DMS153 (cell line): ENCODE results near the gene RIPPLY2.
"Not testable (repeated sequence)": the region's sequence is repeated elsewhere in the genome, so short reads cannot be mapped to it uniquely, and the experiment has no call there.

ENCODE experiments used
- DNase-seq: peaks from one replicate; lab custom pipeline; 2025; lab: John Stamatoyannopoulos, UW

RIPPLY2 gene, protein sequence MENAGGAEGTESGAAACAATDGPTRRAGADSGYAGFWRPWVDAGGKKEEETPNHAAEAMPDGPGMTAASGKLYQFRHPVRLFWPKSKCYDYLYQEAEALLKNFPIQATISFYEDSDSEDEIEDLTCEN

DNA sequence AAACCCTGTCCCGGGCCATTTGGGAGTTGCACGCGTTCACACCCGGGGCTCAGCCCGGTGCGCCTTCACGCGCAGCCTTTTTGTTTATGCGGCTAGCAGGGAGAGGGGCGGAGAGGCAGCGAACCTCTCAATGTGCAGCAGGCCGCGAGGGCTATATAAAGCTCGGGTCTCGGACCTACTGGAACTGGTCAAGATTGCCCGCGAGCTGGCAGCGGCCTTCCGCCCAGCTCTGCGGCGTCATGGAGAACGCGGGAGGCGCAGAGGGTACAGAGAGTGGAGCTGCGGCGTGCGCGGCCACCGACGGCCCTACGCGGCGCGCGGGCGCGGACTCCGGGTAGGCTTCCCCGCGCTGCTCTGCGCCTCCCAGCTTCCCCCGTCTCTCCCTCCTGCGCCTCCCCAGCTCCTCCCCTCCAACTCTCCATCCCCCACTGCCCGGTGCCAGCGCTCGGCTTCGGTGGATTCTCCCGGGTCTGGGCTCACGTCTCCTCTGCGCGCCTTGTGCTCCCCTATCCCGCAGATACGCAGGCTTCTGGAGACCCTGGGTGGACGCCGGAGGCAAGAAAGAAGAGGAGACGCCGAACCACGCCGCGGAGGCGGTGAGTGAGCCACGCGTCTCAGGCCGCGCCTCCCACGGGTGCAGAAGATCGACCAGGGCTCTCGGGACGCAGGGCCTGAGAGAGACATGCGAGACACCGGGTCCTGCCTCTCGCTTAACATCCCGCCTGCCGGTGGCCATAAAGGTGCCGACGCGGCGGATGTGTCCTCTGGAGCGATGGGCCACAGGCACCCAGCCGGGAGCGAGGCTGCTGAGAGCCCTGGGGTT lies at the start of gene RIPPLY2:
Gene RIPPLY2 (plus strand): TSS at position 183 of the 823 bp plus-strand sequence. CDS start 57 bp downstream, at position 240.
- peak; percentile 77 for DNase-seq

DNA sequence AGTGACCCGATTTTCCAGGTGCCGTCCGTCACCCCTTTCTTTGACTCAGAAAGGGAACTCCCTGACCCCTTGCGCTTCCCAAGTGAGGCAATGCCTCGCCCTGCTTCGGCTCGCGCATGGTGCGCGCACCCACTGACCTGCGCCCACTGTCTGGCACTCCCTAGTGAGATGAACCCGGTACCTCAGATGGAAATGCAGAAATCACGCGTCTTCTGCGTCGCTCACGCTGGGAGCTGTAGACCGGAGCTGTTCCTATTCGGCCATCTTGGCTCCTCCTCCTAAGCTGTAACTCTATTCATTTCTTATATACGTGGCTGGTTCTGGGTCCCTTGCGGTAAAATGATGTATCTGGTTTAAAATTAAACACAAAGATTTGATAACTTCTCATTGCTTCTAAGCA lies 49.7 kb upstream of the RIPPLY2 start:
- not testable (repeated sequence) for DNase-seq

DNA sequence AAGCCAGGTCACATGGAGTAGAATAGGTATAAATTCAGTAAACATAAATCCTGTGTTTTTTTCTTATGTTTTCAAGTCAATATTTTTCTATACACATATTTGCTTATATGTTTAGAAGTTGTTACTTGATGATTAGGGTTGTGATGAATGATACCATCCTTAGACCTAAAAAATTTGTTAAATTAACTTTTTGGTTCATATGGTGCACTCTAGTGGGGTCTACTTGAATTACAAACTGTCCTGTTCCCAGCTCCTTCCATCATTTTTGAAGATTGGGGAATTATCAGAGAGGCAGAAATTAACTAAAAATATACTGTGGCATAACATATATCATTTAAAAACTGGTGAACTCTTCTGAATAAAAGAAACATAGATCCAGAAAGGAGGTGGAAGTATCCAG lies 48.3 kb upstream of the RIPPLY2 start:
- DNase-seq: no peak

DNA sequence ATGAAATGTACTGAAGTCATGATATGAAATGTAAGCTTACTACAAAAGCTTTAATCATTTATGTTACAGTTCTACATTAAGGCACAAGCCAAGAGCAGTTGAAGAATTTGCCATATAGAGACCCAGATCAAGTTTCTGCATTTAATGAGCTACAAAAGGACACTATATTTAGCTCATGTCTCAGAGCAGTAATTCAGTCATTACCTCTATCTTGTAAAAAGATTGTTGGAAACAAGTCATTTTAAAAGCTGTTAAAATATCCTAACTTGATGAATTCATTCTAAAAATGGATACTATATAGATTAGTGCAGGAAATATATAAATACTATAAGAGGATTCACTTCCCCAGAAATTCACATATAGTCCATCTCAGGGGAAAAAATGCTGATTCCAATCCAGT lies 45.2 kb upstream of the RIPPLY2 start:
- no peak for DNase-seq

DNA sequence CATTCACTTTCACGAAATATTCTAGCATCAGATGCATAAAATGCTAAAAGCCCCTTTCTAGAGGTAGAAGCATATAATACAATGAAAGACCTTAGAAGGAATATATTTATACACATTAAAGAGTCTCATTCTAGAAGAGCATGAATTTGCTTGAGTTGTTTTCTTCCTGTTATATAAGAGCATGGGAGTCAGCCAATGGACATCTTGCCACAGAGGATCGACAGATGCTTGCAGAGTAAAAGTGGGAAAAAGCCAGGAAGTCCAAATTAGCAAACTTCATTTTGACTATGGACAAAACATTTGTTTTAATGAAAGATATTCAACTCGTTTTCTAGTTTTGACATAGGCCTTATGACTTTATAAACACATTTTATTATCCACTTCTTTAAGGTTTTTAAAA lies 44.2 kb upstream of the RIPPLY2 start:
- no peak for DNase-seq

DNA sequence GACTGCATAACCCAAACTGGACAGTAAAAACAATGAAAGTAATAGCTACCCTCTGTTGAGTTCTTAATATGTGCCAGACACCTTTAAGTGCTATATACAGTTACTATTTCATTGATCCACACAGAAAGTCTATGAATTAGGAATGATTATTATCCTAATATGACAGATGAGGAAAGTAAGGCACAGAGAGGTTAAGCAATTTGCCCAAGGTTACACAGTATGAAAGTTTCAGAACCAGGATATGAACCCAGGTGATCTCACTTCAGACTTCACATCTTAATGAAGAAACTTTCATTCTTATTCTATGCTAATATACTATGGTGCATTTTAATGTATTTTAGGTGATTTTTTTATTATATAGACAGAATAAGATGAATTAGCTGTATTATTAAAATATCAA lies 40.6 kb upstream of the RIPPLY2 start:
- no peak for DNase-seq

DNA sequence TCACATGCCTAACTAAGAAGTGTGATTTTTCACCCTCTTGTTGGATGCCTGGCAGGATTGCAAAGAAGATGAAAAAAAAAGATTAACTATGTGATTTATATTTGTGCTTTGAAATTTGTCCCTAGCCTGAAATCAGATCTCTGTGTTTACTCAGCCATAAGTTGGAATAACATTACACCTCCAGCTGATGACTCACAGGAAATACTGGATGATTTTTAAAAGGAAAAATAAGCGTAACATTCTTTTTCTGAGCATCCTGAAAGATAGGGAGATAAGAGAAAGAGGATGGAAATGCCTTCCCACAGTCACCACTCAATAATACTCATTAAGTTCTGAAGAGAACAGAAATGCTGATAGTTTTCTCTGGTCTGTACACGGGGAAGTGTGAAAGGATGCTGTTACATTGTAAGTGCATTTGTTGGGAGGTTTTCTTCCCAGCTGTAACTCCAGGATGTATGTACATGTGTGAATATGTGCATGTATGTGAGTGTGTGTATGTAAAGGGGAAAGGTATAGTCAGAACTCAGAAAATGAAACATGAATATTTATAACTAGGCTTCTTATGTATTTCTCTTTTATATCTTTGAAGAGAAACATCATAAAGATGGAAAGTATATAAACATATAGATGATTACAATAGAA lies 37.4 kb upstream of the RIPPLY2 start:
- DNase-seq: no peak

DNA sequence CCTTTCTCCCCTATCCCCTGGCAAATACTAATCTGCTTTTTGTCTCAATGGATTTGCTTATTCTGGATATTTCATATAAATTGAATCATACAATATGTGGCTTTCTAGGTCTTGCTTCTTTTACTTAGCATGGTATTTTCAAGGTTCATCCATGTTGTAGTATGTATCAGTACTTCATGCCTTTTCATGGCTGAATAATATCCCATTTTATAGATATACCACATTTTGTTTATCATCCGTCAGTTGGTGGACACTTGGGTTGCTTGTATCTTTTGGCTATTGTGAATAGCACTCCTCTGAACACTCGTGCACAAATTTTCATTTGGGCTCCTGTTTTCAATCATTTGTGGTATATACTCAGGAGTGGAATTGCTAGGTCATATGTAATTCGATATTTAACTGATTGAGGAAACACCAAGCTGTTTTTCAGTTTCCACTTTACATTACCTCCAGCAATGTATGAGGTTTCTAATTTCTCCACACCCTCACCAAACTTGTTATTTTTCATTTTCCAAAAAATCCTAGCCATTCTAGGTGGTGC lies 30.5 kb upstream of the RIPPLY2 start:
- no peak for DNase-seq

DNA sequence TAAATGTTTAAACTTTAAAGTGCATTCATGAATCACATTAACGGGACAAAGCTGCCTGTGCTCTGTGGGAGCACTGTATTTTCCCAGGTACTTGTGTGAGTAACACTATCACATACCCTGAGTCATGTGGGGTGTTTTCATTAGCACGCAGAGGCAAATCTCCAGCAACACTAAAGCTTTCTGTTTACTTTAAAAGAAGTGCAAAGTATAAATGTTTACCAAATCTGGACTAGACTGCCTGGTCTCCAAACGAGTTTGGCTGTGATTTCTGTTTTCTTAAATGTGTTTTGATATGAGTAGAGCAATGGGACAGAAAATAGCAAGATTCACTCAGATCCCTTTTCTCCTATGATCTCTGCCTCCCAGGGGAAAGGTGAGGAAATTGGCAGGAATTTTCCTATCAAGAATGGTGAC lies 28.8 kb upstream of the RIPPLY2 start:
- DNase-seq: no peak

DNA sequence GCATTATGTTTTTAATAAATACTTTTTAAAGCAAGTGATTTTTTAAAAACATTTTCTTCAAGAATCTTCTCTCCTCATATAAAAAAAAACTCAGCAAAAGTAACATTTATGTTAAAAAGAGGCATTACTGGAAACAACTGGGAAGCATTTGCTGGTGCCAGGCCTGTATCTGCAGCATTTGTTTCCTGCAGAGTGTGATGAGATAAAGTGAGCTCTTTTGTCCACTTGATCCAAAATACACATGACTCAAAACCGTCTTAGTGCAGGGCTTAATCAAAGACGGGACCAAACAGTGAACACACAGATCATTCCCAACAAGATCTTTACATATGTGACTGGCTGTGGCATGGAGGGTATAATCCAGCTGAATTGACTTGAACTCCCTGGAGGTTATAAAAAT lies 28.3 kb upstream of the RIPPLY2 start:
- no peak for DNase-seq

DNA sequence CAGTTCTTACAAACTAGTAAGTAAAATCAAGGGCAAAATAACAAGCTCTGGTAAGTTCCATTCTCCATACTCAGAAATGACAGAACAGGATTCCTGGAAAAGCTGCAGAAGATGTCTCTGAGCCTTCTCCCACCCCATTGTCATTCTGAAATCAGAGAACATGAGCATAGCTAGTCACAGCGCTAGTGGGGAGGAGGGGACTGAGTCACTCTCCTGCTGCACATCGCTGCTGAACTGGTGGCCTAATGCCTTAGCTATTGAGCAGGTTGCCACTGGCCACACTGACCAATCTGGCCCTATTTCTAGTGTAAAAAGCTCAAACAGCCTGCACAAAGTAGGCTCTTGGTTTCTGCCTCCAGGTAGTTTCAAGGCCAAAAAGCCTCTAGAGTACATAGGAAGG lies 26.1 kb upstream of the RIPPLY2 start:
- no peak for DNase-seq

DNA sequence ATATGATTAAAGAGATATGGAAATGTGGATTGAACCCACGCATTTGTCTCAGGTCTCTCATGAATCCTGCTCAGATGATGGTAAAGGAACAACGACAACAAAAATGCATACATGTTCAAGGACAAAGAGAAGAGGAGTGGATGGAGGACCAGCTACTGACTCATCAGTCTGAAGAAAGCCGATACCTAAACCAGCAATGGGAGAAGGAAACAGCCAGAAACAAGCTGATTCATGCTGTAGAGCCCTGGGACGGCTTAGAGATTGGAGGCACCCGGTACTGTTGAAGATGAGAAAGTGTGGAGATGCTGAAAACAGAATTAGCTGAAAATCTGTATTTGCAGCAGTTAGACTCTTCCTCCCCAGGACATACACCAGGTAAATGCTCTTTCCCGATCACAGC lies 14.4 kb upstream of the RIPPLY2 start:
- no peak for DNase-seq

DNA sequence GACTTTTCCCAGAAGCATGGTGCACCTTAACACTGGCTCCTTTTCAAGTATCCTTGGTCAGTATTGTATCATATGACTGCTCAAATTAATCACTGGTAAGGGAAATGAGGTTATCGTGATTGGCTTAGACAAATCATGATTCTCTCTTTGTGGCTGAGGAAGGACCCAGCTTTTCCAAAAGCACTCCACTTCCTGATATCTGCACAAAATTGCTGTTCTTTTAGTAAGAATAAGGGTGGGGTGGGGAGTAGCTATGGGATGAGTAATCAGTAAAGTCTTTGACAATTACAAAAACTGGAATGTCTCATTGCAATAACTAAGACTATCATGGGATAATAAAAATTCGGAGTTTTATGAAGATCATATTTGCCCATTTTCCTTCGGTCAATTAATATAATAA lies 9.0 kb upstream of the RIPPLY2 start:
- no peak for DNase-seq

DNA sequence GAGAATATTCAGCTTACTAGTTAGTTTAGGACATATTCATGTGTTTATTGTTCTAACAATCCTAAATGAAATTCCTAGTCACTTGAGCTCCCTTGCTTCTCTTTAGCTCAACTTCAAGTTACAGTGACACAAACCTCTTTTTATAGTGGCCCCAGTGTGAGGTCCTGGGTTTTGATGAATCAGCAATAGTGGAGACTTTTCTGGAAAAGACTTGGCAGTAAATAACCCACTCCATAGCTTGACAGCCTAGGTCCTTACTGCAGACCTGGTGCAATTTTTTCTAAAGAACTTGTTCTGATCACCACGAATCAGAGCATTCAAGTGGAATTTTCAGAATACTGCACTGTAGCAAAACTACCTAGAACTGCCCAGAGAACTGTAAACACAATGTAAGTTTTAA lies 6.9 kb upstream of the RIPPLY2 start:
- DNase-seq: no peak

DNA sequence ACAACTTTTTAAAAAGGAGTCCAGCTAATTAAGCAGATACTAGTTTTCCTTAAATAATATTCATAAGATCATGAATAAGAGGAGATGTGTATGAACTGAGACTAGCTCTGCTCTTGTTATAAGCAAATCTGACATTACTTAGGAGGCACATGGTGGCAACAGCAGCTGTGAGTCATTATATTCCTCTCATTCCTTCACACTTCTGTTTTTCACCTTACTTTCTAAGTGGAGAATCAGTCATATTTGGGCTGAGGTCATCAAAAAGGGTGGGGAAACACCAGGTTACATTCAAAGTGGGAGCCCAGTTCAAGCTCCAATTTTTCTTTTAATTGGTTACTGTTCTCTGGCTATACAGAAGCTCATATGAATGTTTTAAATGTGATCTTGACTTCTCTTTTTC lies 6.0 kb upstream of the RIPPLY2 start:
- no peak for DNase-seq

DNA sequence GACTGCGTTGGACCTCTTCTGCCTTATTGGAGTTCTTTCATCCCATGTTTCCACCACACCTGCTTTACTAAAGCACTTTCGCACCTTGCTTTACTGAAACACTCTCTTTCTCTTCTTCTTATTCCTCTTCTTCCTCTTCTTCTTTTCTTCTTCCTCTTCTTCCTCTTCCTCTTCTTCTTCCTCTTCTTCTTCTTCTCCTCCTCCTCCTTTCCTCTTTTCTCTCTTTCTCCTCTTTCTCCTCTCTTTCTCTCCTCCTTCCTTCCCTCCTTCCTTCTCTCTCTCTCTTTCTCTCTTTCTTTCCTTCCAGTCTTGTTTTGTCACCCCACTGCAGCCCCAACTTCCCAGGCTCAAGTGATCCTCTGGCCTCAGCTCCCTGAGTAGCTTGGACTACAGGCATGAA lies 4.0 kb upstream of the RIPPLY2 start:
- DNase-seq: no peak

DNA sequence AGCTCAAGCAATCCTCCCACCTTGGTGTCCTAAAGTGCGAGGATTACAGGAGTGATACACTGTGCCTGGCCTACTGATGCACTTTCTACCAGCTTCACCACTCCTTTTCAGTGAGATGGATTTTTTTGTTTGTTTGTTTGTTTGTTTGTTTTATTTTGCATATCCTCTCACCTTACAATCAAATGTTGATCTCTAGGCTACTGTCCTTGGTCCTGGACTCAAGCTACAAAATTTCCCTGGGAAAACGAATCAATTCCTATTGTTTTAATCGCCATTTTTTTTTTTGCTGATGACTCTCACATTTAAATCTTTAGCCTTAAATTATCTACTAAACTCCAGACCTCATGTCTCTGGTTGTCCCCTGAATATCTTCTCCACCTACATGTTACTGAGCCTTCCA lies 3.5 kb upstream of the RIPPLY2 start:
- no peak for DNase-seq

DNA sequence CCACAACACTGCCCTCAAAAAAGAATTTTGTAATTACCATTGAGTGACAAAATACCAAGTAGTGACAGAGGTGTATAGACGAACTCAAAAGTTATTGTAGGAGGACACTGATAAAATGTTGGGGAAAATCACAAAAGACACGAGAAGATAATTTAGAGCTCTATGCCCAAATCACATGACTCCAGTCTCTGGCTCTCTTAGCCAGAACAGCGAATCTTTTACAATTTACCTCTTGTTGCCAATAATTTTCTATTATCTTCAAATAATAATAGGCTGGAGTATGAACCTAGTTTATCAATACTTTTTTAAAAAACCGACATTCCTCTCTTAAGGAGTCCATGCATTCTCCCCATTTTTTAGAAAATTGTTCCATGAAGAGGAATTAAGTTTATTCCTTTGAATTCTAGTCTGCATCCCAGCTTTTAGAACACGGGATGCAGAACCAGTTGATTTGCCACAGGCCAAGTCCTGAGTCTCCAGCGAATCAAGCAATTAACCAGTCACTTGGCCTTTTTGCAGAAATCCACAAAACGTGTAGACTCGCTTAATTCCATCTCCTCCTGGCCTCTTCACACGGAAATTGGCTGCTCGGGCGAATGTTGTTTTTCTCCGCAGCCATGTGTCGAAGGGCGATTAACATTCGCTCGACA lies 507 bp upstream of the RIPPLY2 start:
- no peak for DNase-seq

DNA sequence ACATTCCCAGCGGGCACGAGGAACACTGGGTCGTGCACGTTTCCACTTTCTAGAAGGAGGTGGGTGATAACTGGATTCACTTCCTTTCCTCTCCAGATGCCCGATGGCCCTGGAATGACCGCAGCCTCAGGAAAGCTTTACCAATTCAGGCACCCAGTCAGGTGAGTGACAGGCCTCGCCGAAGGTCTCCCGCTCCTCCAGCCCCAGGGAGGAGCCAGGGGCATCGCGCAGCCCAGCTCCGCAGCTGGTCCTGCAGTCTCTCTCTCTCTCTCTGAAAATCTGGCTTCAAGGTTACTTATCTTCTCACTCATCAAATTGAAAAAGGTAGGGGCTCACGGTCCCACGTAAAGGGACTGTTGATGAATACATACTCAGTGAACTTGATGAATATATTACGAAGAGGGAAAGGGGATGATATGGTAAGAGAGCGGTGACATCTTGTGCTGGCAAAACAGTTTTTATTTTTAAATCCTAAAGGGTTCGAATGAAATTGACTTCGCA lies 891 bp downstream of the RIPPLY2 start:
- DNase-seq: peak; percentile 77

DNA sequence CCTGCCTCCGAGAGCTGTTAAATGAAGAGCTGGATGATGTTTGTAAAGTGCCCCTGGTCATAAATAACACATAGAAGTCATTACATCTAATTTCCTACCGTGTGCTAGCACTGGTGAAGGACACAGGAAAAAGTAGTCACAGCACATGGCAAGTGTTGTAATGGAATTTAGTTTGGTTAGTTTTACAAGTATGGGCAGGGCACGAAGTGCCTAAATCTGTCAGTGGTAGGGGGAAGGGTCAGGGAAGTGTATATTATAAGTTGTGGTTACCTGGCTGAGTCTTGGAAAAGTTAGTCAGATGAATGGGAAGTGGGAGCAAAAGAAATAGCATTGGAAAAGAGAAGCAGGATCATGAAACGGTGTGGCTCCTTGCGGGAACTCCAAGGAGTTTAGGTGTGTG lies 1.6 kb downstream of the RIPPLY2 start:
- no peak for DNase-seq

DNA sequence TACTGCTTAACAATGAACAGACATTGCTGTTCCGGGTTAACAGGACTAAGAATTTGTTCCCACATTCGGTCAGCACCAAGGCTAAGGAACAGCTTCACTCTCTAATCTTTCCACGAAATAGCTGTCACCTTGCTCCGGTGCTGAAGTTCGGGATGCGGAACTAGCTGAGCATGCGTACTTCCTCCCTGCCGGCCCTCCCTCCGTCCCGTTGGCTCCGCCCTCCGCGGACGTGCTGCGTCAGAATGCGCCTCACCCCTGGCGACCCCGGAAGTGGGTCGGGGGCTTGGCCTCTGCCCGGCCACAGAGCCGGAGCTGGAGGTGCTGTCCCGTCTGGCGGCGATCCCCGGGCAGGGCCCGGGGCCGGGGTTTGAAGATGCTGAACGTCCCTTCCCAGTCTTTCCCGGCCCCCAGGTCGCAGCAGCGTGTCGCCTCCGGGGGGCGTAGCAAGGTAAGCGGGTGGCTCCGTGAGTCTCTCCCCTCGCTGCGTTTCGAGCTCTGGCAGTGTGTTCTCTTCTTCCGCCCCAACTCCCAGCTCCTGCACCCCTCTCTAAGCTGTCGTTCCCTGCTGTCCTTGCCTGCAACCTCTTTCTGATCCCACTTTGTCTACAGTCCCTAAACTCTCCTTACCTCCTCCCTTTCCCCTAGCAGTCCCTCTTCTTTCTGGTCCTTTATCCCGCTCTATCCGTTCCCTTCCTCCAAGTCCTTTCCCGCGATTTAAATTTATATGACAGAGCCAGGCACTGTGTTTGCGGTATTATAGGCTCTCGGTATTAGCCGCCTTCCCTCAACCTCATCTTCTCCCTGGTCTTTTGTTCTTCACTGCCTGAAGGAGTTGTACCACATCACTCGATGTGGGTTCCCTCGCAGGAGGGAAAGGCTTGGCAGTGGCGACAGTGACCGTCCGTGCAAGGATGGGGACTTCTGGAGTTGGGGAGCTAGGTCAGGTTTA lies 6.5 kb downstream of the RIPPLY2 start, which contains the start of gene CYB5R4:
Gene CYB5R4 (plus strand): TSS at position 280 of the 949 bp plus-strand sequence. CDS start 94 bp downstream, at position 374.
- peak; percentile 90 for DNase-seq
